HuH-7.5 (cell line): ENCODE data around the gene TOLLIP.
"Not testable (repeated sequence)": the region's sequence is repeated elsewhere in the genome, so short reads cannot be mapped to it uniquely, and the experiment has no call there.

Experiments
- DNase-seq: peaks from one replicate; pipeline ENCODE4 v3.0.0; 2011; ENCODE audit warnings: low spot score

The TOLLIP gene

DNA sequence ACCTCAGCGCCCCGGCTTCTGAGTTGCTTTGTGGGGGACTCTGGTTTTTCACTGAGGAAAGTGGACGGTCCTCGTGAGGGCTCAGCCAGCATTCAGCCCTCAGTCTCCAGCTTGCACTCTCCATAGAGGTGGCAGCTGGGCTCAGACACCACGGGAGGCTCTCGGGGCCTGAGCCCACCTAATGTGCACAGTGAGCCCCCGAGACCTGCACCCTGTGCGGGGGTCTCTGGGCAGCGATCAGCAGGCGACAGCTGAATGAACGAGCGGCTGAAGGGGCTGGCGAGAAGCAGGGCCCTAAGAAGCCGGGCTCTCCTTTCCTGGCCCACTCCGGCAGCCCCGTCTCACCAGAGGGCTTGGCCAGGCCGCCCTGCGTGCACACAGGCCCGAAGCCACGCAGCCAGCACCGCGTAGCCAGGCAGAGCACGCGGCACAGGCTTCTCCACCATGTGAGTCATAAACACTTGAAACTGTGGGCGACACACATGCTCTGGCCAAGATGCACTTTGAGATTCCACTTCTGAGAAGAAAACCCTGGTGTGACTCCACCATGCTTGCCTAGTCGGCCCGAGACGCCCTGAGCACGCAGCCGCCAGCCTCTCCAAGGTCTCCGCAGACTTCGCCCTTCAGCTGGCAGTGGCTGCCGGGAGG is 28.0 kb downstream of the TOLLIP start:
- no peak for DNase-seq

GRCh38 chr11:1280116-1281035 is 29.1 kb downstream of the TOLLIP start:
- DNase-seq, result no peak

DNA sequence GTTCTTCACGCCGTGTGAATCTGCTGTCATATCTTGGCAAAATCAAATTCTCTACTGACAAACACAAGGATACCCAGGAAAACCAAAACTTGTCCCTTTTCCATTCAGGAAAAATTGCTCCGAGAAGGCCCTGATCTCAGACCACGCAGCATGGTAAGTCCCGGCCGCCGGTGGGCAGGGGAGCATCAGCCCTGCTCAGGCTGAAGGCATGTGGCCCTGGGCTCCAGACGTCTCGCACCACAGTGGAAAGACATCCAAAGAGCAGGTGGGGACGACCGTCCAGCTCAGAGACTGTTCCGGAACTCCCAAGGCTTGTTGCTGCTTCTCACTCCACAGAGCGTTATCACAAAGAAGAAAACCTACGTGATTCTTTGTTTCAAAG is 29.8 kb downstream of the TOLLIP start:
- no peak for DNase-seq

GRCh38 chr11:1278766-1279673 is 30.4 kb downstream of the TOLLIP start:
- DNase-seq, result no peak

DNA sequence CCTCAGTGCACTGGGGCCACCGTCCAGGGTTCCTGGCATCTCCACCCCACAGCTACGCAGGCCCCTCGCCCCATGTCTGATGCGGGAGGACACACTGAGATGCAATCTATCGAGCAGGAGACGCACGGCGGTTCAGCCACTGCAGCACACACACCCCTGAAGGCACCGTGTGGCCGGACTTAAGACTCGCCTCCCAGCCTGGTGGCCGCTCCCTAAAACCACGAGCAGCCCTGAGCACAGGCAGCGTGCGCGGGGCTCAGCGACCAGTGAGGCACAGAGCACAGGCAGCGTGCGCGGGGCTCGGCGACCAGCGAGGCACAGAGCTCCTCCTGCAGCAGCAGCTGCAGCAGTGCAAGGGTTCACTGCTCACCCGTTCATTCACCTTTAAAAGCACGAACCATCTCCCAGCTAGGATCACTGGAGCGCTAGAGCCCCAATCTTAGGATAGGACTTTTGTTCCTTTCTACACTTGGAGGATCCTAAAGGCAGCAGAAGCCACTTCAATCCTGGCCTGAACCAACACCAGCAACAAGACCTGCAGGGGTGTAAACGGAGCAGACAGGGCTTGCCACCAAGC is 31.4 kb downstream of the TOLLIP start:
- no peak for DNase-seq

- no peak for DNase-seq
Observed at GRCh38 chr11:1276866-1277615, 32.4 kb downstream of the TOLLIP start.

GRCh38 chr11:1276041-1276790 is 33.2 kb downstream of the TOLLIP start:
- DNase-seq, result no peak

- DNase-seq, result no peak
Observed at GRCh38 chr11:1275021-1275420, 34.4 kb downstream of the TOLLIP start.

DNA sequence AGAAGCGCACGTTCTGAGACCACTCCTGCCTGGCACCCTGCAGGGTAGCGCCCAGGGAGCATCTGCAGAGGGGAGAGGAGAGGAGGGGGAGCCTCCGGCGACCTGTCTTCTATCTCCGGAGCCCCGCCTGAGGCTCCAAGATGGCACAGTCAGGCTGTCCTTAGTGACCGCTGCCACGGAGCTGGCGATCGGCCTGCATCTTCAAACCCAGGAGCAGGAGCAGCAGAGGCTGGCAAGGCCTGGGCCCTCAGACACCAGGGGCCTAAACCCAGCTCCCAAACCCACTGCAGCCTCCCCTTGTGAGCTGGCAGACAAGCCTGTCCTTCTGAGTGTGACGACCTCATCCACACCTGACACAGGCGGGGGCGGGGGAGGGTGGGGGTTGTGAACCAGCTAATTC is 34.9 kb downstream of the TOLLIP start:
- DNase-seq, result no peak

DNA sequence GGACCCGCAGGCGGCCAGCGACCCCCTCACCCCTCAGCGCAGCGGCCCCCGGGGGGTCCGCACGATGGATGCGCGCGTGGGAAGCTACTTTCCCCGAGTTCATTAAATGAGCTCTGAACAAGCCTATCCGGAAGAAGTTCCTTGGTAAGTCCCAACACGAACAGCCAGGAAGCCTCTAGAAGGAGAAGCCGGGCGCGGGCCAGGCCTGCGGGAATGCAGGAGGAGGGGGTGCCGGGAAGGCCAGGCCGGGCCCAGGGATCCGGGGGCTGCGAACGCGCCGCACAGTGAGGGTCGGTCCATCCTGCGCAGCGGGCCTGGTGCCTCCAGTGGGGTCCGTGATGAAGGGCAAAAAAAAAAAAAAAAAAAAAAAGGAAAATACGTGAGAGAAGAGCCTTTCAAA is 36.9 kb downstream of the TOLLIP start:
- no peak for DNase-seq

DNA sequence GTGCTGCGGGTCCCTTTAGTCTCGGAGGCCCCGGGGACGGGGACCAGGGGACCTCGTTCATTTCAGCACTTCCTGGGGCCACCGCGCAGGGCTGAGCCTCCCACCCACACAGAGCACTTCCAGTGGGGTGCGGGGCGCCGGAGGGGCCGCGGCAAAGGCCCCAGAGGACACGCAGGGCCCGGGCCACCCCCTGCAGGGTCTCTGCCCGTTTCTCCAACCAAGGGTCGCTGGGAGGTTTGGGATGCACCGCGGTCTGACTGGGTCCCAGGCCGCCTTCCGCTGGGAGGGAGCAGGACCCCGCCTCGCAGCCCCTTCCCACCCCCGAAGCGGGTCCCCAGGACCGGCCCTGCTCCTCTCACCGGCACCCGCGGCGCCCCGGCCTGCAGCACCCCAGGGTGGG is 37.5 kb downstream of the TOLLIP start:
- DNase-seq, result no peak

DNA sequence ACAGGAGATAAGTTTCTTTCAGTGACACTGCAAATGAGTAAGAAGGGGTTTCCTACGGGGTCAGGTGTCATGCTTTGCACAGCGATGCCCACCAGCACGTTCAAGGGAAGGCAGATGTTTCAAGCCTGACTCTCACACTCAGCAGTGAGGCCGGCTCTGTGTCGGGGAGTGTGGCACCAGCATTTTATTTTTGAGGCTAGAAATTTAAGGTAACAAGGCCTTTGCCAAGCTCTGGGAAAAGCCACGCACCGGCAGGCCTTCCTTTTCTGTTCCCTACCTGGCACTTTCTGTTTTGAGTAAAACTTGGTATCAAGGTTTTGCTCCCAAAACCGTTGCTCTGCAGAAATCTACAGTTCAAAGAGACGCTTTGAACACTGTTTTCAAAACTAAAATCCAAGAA is 38.0 kb downstream of the TOLLIP start:
- no peak for DNase-seq

DNA sequence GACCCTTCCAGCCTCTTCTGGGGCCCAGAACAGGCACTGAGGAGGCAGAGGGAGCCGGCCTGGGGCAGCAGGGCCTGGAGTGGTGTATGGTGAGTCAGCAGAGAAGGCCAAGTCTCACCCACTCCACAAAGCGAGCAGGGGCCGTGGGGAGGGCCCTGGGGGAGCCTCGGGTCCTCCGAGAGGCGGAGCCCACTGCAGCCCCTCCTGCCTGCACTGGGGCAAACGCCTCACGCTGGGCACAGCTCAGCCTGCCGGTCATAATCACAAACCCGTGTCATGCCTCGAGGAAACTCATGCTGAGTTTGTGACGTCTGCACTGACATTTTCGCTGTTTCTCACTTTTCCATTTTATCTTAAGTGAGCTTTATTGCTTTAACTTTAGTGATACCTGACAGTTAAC is 38.4 kb downstream of the TOLLIP start:
- no peak for DNase-seq

GRCh38 chr11:1270476-1270875 is 39.0 kb downstream of the TOLLIP start:
- DNase-seq, result no peak

DNA sequence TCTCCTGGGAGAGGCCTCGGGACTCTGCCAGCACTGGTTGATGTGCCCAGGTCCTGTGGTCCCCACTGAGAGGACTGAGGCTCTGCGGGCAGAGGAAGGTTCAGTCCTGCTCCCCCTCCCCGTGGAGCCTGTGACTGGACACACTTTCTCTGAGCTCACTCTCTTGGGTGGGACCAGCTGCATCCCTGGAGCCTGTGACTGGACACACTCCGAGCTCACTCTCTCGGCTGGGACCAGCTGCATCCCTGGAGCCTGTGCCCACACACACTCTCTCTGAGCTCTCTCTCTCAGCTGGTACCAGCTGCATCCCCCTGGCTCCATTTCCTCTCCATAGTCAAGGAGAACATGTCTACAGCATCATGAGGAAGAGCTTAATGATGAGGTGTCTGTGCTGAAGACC is 39.5 kb downstream of the TOLLIP start:
- DNase-seq, result no peak

DNA sequence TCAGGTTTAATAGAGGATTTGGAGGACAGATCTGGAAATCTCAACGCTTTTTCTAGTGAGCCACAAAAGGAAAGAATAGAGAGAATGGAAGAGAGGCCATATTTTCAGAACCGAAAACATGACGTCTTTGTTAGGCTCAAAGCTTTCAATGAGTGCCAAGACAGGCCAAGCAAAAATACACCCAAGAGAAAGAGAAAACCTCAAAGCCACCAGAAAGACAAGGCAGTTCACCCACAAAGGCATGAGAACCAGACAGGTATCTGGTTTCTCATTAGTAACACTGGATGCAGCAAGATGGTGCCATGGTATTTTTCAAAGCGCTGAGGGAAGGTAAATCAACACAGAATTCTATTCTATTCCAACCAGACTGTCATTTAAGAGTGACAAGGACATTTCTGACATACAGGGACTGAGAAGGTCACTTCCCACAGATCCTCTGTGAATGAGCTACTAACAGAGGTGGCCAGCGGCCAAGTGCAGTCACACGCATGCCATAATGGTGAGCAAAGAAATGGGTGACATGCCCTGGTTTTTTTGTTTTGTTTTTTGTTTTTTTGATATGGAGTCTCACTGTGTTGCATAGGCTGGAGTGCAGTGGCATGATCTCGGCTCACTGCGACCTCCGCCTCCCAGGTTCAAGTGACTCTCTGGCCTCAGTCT is 41.9 kb downstream of the TOLLIP start:
- DNase-seq, result no peak

DNA sequence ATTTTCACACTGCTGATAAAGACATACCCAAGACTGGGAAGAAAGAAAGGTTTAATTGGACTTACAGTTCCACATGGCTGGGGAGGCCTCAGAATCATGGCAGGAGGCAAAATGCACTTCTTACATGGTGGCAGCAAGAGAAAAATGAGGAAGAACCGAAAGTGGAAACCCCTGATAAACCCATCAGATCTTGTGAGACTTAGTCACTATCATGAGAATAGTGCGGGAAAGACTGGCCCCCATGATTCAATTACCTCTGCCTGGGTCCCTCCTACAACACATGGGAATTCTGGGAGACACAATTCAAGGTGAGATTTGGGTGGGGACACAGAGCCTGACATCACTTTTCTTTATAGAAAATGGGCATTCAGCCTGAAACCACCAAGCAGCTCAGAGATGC is 42.5 kb downstream of the TOLLIP start:
- DNase-seq, result not testable (repeated sequence)

DNA sequence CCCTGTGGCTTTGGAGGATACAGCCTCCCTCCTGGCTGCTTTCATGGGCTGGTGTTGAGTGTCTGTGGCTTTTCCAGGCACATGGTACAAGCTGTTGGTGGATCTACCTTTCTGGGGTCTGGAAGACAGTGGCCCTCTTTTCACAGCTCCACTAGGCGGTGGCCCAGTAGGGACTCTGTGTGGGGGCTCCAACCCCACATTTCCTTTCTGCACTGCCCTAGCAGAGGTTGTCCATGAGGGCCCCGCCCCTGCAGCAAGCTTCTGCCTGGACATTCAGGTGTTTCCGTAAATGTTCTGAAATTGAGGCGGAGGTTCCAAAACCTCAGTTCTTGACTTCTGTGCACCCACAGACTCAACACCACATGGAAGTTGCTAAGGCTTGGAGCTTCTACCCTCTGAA is 44.0 kb downstream of the TOLLIP start:
- DNase-seq, result not testable (repeated sequence)

DNA sequence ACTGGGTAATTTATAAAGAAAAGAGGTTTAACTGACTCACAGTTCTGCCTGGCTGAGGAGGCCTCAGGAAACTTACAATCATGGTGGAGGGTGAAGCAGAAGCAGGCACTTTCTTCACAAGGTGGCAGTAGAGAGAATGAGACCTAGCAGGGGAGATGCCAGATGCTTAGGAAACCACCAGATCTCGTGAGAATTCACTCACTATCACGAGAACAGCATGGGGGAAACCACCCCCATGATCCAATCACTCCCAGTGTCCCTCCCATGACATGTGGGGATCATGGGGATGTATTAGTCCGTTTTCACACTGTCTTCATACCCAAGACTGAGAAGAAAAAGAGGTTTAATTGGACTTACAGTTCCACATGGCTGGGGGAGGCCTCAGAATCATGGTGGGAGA is 45.0 kb downstream of the TOLLIP start:
- not testable (repeated sequence) for DNase-seq

DNA sequence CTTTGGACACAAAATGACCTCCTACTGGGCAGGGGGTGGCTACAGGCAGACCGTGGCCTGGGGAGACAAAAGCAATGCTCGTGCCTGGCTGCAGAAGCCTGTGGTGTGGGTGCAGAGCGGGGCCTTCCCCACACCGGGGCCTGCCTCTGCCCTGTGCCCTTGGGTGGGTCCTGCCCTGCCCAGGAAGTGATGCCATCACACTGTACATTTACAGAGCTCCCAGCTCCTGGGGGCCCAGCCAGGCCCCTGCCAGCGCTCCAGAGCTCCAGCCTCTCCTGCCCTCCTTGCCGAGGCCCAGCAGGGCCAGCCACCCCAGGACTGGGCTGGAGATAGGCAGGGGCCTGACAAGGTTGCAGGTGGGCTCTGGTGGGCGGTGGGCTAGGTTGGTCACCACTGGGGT is 46.4 kb downstream of the TOLLIP start:
- no peak for DNase-seq
